ENCODE measurements around the gene HSD17B13. TPM values are rescaled to one million over a fixed set of nuclear protein-coding genes. Genes with fewer than 3 reads are reported as not detected.

HSD17B13 gene
- total and polyA plus RNA-seq, 2 experiments from 2014 or later = 0.15 TPM; not detected in 1

- Histone ChIP-seq H2AFZ (no peak overlapping the region), H4K20me1 (replicated peaks; ENCODE audit: insufficient read depth) (no peaks in the 10 kb centered on the region), H3K27me3 (ENCODE audit: insufficient read depth) (no peaks in the 10 kb centered on the region), H3K4me1 (ENCODE audit: insufficient read depth) (peaks cover 21% of the 10 kb centered on the region), H3K4me2 (no peak overlapping the region), H3K79me2 (replicated peaks; ENCODE audit: insufficient read depth) (no peaks in the 10 kb centered on the region), H3F3A (replicated peaks; ENCODE audit: low read depth) (no peaks in the 10 kb centered on the region), H3K9me2 (ENCODE audit: insufficient read depth) (no peaks in the 10 kb centered on the region), H3K36me3 (ENCODE audit: insufficient read depth) (no peaks in the 10 kb centered on the region), H3K4me3 (no peak overlapping the region), H3K27ac (ENCODE audit: low read depth) (no peak overlapping the region)
- H3K9me3 Mint-ChIP-seq = no peaks in the 10 kb centered on the region
- peaks cover 3% of the 10 kb centered on the region; the same call in 2 of the 3 replicates for H3K36me3 Mint-ChIP-seq (ENCODE audit: low read depth)
- peaks cover 4% of the 10 kb centered on the region for H3K27me3 Mint-ChIP-seq (ENCODE audit: insufficient read depth, low read depth, poor library complexity)
- DNase-seq (ENCODE audit: low spot score) (no peak), ATAC-seq (no peak)
- no peak overlapping the region for H3K27ac Mint-ChIP-seq
- H3K4me1 Mint-ChIP-seq = peaks cover 16% of the 10 kb centered on the region; the same call in 2 of the 3 replicates
- no peak overlapping the region for H3K4me3 Mint-ChIP-seq
- TF ChIP-seq, protein P1, sequence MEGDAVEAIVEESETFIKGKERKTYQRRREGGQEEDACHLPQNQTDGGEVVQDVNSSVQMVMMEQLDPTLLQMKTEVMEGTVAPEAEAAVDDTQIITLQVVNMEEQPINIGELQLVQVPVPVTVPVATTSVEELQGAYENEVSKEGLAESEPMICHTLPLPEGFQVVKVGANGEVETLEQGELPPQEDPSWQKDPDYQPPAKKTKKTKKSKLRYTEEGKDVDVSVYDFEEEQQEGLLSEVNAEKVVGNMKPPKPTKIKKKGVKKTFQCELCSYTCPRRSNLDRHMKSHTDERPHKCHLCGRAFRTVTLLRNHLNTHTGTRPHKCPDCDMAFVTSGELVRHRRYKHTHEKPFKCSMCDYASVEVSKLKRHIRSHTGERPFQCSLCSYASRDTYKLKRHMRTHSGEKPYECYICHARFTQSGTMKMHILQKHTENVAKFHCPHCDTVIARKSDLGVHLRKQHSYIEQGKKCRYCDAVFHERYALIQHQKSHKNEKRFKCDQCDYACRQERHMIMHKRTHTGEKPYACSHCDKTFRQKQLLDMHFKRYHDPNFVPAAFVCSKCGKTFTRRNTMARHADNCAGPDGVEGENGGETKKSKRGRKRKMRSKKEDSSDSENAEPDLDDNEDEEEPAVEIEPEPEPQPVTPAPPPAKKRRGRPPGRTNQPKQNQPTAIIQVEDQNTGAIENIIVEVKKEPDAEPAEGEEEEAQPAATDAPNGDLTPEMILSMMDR (conservative IDR thresholded peaks at IDR 0.05; ENCODE audit: low read depth in 2 of 2) = no peak
- TF ChIP-seq POLR2AphosphoS5 (IDR thresholded peaks at IDR 0.05; ENCODE audit: low read depth) = no peak
- TF ChIP-seq CREB1 (CRISPR knock-in tag; IDR thresholded peaks at IDR 0.05; ENCODE audit: low read depth) = no peak
- TF ChIP-seq EZH2 (IDR thresholded peaks at IDR 0.05; ENCODE audit: low read depth, unreplicated experiment) = no peak
- TF ChIP-seq STAT1 (IDR thresholded peaks at IDR 0.05; ENCODE audit: unreplicated experiment) = no peak
- no peak for TF ChIP-seq REST (IDR thresholded peaks at IDR 0.05; ENCODE audit: unreplicated experiment)
- TF ChIP-seq ZNF331 (CRISPR knock-in tag; IDR thresholded peaks at IDR 0.05; ENCODE audit: low read depth) = no peak
- no peak for TF ChIP-seq EZH2phosphoT487 (IDR thresholded peaks at IDR 0.05; ENCODE audit: unreplicated experiment)
- TF ChIP-seq, protein P2, sequence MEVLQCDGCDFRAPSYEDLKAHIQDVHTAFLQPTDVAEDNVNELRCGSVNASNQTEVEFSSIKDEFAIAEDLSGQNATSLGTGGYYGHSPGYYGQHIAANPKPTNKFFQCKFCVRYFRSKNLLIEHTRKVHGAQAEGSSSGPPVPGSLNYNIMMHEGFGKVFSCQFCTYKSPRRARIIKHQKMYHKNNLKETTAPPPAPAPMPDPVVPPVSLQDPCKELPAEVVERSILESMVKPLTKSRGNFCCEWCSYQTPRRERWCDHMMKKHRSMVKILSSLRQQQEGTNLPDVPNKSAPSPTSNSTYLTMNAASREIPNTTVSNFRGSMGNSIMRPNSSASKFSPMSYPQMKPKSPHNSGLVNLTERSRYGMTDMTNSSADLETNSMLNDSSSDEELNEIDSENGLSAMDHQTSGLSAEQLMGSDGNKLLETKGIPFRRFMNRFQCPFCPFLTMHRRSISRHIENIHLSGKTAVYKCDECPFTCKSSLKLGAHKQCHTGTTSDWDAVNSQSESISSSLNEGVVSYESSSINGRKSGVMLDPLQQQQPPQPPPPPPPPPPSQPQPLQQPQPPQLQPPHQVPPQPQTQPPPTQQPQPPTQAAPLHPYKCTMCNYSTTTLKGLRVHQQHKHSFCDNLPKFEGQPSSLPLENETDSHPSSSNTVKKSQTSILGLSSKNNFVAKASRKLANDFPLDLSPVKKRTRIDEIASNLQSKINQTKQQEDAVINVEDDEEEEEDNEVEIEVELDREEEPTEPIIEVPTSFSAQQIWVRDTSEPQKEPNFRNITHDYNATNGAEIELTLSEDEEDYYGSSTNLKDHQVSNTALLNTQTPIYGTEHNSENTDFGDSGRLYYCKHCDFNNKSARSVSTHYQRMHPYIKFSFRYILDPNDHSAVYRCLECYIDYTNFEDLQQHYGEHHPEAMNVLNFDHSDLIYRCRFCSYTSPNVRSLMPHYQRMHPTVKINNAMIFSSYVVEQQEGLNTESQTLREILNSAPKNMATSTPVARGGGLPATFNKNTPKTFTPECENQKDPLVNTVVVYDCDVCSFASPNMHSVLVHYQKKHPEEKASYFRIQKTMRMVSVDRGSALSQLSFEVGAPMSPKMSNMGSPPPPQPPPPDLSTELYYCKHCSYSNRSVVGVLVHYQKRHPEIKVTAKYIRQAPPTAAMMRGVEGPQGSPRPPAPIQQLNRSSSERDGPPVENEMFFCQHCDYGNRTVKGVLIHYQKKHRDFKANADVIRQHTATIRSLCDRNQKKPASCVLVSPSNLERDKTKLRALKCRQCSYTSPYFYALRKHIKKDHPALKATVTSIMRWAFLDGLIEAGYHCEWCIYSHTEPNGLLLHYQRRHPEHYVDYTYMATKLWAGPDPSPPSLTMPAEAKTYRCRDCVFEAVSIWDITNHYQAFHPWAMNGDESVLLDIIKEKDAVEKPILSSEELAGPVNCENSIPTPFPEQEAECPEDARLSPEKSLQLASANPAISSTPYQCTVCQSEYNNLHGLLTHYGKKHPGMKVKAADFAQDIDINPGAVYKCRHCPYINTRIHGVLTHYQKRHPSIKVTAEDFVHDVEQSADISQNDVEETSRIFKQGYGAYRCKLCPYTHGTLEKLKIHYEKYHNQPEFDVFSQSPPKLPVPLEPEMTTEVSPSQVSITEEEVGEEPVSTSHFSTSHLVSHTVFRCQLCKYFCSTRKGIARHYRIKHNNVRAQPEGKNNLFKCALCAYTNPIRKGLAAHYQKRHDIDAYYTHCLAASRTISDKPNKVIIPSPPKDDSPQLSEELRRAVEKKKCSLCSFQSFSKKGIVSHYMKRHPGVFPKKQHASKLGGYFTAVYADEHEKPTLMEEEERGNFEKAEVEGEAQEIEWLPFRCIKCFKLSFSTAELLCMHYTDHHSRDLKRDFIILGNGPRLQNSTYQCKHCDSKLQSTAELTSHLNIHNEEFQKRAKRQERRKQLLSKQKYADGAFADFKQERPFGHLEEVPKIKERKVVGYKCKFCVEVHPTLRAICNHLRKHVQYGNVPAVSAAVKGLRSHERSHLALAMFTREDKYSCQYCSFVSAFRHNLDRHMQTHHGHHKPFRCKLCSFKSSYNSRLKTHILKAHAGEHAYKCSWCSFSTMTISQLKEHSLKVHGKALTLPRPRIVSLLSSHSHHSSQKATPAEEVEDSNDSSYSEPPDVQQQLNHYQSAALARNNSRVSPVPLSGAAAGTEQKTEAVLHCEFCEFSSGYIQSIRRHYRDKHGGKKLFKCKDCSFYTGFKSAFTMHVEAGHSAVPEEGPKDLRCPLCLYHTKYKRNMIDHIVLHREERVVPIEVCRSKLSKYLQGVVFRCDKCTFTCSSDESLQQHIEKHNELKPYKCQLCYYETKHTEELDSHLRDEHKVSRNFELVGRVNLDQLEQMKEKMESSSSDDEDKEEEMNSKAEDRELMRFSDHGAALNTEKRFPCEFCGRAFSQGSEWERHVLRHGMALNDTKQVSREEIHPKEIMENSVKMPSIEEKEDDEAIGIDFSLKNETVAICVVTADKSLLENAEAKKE (CRISPR knock-in tag; IDR thresholded peaks at IDR 0.05) = no peak
- TF ChIP-seq JUNB (IDR thresholded peaks at IDR 0.05; ENCODE audit: unreplicated experiment) = no peak
- no peak for TF ChIP-seq NANOG (IDR thresholded peaks at IDR 0.05; ENCODE audit: borderline replicate concordance)
- TF ChIP-seq, protein P3, sequence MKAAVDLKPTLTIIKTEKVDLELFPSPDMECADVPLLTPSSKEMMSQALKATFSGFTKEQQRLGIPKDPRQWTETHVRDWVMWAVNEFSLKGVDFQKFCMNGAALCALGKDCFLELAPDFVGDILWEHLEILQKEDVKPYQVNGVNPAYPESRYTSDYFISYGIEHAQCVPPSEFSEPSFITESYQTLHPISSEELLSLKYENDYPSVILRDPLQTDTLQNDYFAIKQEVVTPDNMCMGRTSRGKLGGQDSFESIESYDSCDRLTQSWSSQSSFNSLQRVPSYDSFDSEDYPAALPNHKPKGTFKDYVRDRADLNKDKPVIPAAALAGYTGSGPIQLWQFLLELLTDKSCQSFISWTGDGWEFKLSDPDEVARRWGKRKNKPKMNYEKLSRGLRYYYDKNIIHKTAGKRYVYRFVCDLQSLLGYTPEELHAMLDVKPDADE (IDR thresholded peaks at IDR 0.05) = no peak
- no peak for TF ChIP-seq ZNF114 (CRISPR knock-in tag; IDR thresholded peaks at IDR 0.05)
Measured at GRCh38 chr4:87359258-87359657, 36.6 kb upstream of the HSD17B13 start.
